ENCODE data around the gene C12orf60. TPM values are rescaled to one million over a fixed set of nuclear protein-coding genes. Genes with fewer than 3 reads are reported as not detected.

The C12orf60 gene
- total RNA-seq, 1 donor: 0.72 TPM

- DNase-seq (ENCODE audit: insufficient read length, low spot score, missing footprints): no peak
- no peaks in the 10 kb centered on the region for H4K20me1 ChIP-seq (ENCODE audit: insufficient read depth, low read length)
- no peaks in the 10 kb centered on the region for H3K27me3 ChIP-seq (ENCODE audit: insufficient read depth, low read length)
- no peaks in the 10 kb centered on the region for H3K4me1 ChIP-seq (ENCODE audit: insufficient read depth, low read length)
- H2AFZ ChIP-seq (ENCODE audit: low read length): no peak overlapping the region
- H3K4me2 ChIP-seq (ENCODE audit: insufficient read depth, low read length): no peak overlapping the region
- H3K4me3 ChIP-seq (ENCODE audit: insufficient read depth, low read length): no peak overlapping the region
- TF ChIP-seq CTCF (IDR thresholded peaks at IDR 0.05; ENCODE audit: extremely low read depth, low read depth, low read length): no peak
- no peaks in the 10 kb centered on the region for H3K36me3 ChIP-seq (ENCODE audit: insufficient read depth, low read length)
- no peak overlapping the region for H3K27ac ChIP-seq (ENCODE audit: low read depth, low read length)
- H3K9me3 ChIP-seq (ENCODE audit: low read depth, low read length): no peaks in the 10 kb centered on the region
- no peaks in the 10 kb centered on the region for H3K79me2 ChIP-seq (ENCODE audit: insufficient read depth, low read length)
Observed at GRCh38 chr12:14873440-14874185, 70.1 kb downstream of the C12orf60 start.

Other genes starting within 250 kb of the C12orf60 start
- 2.9 and 4.7 TPM in 2 replicates for gene PLBD1, start 235.8 kb upstream of the C12orf60 start, total RNA-seq
- not detected in 2 replicates for gene GUCY2C, start 107.1 kb upstream of the C12orf60 start, total RNA-seq
- 10.3 and 19.5 TPM in 2 replicates for gene WBP11, start 192 bp upstream of the C12orf60 start, total RNA-seq
- under 0.01 TPM in 1 of 2 replicates, not detected in the other for gene SMCO3, start 10.5 kb downstream of the C12orf60 start, total RNA-seq
- gene ART4, start 39.9 kb downstream of the C12orf60 start, total RNA-seq: not detected in 2 replicates
- 8.0 and 16.8 TPM in 2 replicates for gene MGP, start 82.2 kb downstream of the C12orf60 start, total RNA-seq
- gene ERP27, start 134.9 kb downstream of the C12orf60 start, total RNA-seq: not detected in 2 replicates
- gene ARHGDIB, start 157.9 kb downstream of the C12orf60 start, total RNA-seq: 1.5 and 7.2 TPM in 2 replicates
- not detected in 2 replicates for gene PDE6H, start 169.4 kb downstream of the C12orf60 start, total RNA-seq